K562 (cell line): Measurements from ENCODE around the gene TMC2. TPM values are rescaled to one million over a fixed set of nuclear protein-coding genes. Genes with fewer than 3 reads are reported as not detected.
A peak's percentile ranks its signal among the peaks of the same experiment; 100 is the strongest.

Experiments used
- CBX1 ChIP-seq: sonication (generic); IDR thresholded peaks from 2 replicates; pipeline ENCODE4 v1.6.1; 2016; ENCODE audit warnings: antibody characterized with exemption, low read depth, mild to moderate bottlenecking
- CBX2 ChIP-seq: fragments of 200-600 bp; sonication (generic); IDR thresholded peaks from one replicate; pipeline ENCODE4 v1.6.1; 2012; ENCODE audit warnings: mild to moderate bottlenecking, low read length, inconsistent platforms; ENCODE audit not compliant: insufficient read depth, poor library complexity, severe bottlenecking
- CHCHD3 ChIP-seq: fragments of 250-450 bp; sonication (Bioruptor Pico); IDR thresholded peaks from 2 replicates; pipeline ENCODE4 v2.1.2; 2022; ENCODE audit warnings: mild to moderate bottlenecking
- FOSL1 ChIP-seq: fragments of 200-800 bp; sonication (Bioruptor generic); conservative IDR thresholded peaks from 2 replicates; pipeline ENCODE4 v1.6.1; 2016; ENCODE audit warnings: missing genetic modification characterization, missing compliant biosample characterization
- FOXJ2 ChIP-seq: fragments of 200-800 bp; sonication (Bioruptor generic); IDR thresholded peaks from 2 replicates; pipeline ENCODE4 v1.6.1; 2016; ENCODE audit warnings: missing genetic modification characterization, missing compliant biosample characterization
- GABPB1 ChIP-seq: sonication (generic); formaldehyde crosslinking; IDR thresholded peaks from 2 replicates; pipeline ENCODE4 v1.8.0; 2022; ENCODE audit warnings: mild to moderate bottlenecking, missing genetic modification reagents
- GTF2E2 ChIP-seq: fragments of 200-800 bp; sonication (Bioruptor generic); IDR thresholded peaks from 2 replicates; pipeline ENCODE4 v1.6.1; 2016; ENCODE audit warnings: missing genetic modification characterization, missing compliant biosample characterization
- HCFC1 ChIP-seq: IDR thresholded peaks from 2 replicates; pipeline ENCODE4 v1.6.1; 2012; ENCODE audit warnings: low read depth, low read length, improper control_type of control experiment
- KDM1A ChIP-seq, 2 experiments: fragments of 450-650 bp; IDR thresholded peaks; 2 replicates each; pipeline ENCODE4 v1.6.1; 2016; ENCODE audit warnings: mild to moderate bottlenecking in 2 of 2
- KLF10 ChIP-seq: fragments of 250-450 bp; sonication (Bioruptor Pico); IDR thresholded peaks from 2 replicates; pipeline ENCODE4 v1.6.1; 2021; ENCODE audit warnings: matching md5 sums
- PRPF4 ChIP-seq: fragments of 200-400 bp; formaldehyde crosslinking; IDR thresholded peaks from one replicate; pipeline ENCODE4 v1.6.1; 2017; ENCODE audit warnings: low read length, low read depth, mild to moderate bottlenecking; ENCODE audit not compliant: insufficient read depth, poor library complexity, severe bottlenecking
- RNF2 ChIP-seq: sonication (generic); IDR thresholded peaks from 2 replicates; pipeline ENCODE4 v1.6.1; 2016
- STAT5B ChIP-seq: fragments of 250-450 bp; sonication (Bioruptor Pico); IDR thresholded peaks from 2 replicates; pipeline ENCODE4 v1.8.0; 2021; ENCODE audit warnings: mild to moderate bottlenecking, inconsistent platforms
- TAF7 ChIP-seq: fragments of 450-650 bp; IDR thresholded peaks from 2 replicates; pipeline ENCODE4 v1.6.1; 2016; ENCODE audit warnings: missing genetic modification characterization, missing compliant biosample characterization
- TCFL5 ChIP-seq: fragments of 250-450 bp; sonication (Bioruptor Pico); conservative IDR thresholded peaks from 2 replicates; pipeline ENCODE4 v1.6.1; 2021; ENCODE audit warnings: mild to moderate bottlenecking, moderate library complexity, matching md5 sums
- ZBTB17 ChIP-seq: fragments of 450-650 bp; formaldehyde crosslinking; IDR thresholded peaks from 2 replicates; pipeline ENCODE4 v1.4.0; 2020; ENCODE audit warnings: mild to moderate bottlenecking
- polyA plus RNA-seq, 8 experiments: library from polyadenylated mRNA; depleted of rRNA in 4 of 8; stranded (reverse) in 5 of 8; unstranded in 3 of 8; fragments of >200 nt; fragmentation: Nextera tagmentation in 2 of 8; fragmentation: Illumina TruSeq in 1 of 8; extraction: Ambion mirVana in 2 of 8; extraction: Trizol in 1 of 8; gene quantifications; 2 replicates each; pipeline versions ENCODE4 v1.2.1 to v1.2.3, GENCODE V29; 2011 to 2014; ENCODE audit warnings: inconsistent platforms in 1 of 8, missing spikeins in 1 of 8
- total RNA-seq, 7 experiments: library from RNA; depleted of rRNA in 6 of 7; stranded (reverse); fragments of >200 nt in 6 of 7; fragmentation: Illumina TruSeq in 2 of 7; extraction: Trizol in 2 of 7; gene quantifications; 2 replicates each; pipeline versions ENCODE4 v1.2.1 to v1.2.3, GENCODE V29; 2011 to 2021; ENCODE audit warnings: low replicate concordance in 1 of 7
- TF ChIP-seq, protein P1 (sequence below): fragments of 450-650 bp; IDR thresholded peaks from 2 replicates; pipeline ENCODE4 v1.7.0; 2016; ENCODE audit warnings: borderline replicate concordance
- TF ChIP-seq, protein P2 (sequence below): sonication (generic); formaldehyde crosslinking; IDR thresholded peaks from 2 replicates; pipeline ENCODE4 v1.8.1; 2023; ENCODE audit warnings: mild to moderate bottlenecking, missing genetic modification reagents
- TF ChIP-seq, protein P3 (sequence below): fragments of 250-450 bp; sonication (Bioruptor Pico); IDR thresholded peaks from 2 replicates; pipeline ENCODE4 v1.5.0; 2021; ENCODE audit warnings: mild to moderate bottlenecking, borderline replicate concordance
- TF ChIP-seq, protein P4 (sequence below): fragments of 250-450 bp; sonication (Bioruptor Pico); IDR thresholded peaks from 2 replicates; pipeline ENCODE4 v1.6.1; 2021; ENCODE audit warnings: mild to moderate bottlenecking
- TF ChIP-seq, protein P5 (sequence below): sonication (generic); formaldehyde crosslinking; IDR thresholded peaks from 2 replicates; pipeline ENCODE4 v1.9.0; 2022; ENCODE audit warnings: mild to moderate bottlenecking, missing genetic modification reagents

Gene TMC2
- total and polyA plus RNA-seq, 9 of the 15 experiments (the other 6 are each of a cell fraction or from before 2014, with no cell fraction given), result not detected

DNA sequence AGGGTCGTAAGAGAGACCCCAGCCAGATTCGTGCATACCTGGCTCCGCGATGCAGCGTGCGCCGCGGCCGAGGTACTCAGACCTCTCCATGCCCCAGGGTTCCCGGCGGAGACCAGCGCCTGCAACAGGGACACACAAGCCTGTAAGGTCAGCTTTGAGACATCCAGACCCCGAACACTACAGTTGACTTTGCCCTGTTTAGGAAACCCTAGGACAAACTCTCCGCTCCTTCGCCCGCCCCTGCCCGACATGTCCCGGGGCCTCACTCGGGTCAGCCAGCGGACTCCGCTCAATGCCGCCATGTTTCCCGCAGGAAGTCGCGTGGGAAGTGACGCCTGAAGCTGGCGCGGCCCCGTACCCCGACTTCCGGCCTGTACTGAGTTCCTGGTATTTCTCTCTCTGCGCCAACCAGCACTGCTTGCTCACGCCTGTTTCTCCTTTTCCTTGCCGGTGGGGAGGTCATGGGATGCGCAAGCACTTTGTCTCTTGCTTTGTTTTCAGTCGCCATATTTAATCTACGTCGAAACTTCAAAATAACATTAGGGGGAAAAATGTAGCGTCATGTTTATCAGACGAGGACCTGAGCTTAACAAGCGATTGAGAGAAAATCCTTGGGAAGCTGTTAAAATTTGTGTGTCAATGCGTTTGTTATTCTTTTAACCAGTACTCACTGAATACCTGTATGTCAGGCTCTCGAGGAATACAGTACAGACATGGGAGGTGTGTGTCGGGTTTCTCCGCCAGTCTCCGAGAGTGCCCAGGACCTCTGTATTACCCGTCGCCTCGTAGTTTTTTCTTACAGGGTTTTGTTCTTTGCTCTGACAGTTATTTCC is 127.7 kb downstream of the TMC2 start, which contains the start of gene IDH3B (continued):
- TF ChIP-seq FOXJ2 (tag) (no peak), PRPF4 (no peak), RNF2 (peak; percentile 69), HCFC1 (peak; percentile 88), KLF10 (CRISPR knock-in tag) (no peak), ZBTB17 (CRISPR knock-in tag) (no peak), GTF2E2 (tag) (0 out of 2 replicates have a peak, but pooled peaks have one; percentile 54), KDM1A (IDR thresholded peaks at IDR 0.05) (no peak), CBX2 (no peak), GABPB1 (CRISPR knock-in tag) (peak; percentile 97), TCFL5 (CRISPR knock-in tag) (no peak), CHCHD3 (CRISPR knock-in tag) (no peak), STAT5B (no peak), TAF7 (peak; percentile 74), FOSL1 (tag) (no peak), CBX1 (no peak)
- TF ChIP-seq, protein P1, sequence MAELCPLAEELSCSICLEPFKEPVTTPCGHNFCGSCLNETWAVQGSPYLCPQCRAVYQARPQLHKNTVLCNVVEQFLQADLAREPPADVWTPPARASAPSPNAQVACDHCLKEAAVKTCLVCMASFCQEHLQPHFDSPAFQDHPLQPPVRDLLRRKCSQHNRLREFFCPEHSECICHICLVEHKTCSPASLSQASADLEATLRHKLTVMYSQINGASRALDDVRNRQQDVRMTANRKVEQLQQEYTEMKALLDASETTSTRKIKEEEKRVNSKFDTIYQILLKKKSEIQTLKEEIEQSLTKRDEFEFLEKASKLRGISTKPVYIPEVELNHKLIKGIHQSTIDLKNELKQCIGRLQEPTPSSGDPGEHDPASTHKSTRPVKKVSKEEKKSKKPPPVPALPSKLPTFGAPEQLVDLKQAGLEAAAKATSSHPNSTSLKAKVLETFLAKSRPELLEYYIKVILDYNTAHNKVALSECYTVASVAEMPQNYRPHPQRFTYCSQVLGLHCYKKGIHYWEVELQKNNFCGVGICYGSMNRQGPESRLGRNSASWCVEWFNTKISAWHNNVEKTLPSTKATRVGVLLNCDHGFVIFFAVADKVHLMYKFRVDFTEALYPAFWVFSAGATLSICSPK, result no peak
- TF ChIP-seq, protein P2, sequence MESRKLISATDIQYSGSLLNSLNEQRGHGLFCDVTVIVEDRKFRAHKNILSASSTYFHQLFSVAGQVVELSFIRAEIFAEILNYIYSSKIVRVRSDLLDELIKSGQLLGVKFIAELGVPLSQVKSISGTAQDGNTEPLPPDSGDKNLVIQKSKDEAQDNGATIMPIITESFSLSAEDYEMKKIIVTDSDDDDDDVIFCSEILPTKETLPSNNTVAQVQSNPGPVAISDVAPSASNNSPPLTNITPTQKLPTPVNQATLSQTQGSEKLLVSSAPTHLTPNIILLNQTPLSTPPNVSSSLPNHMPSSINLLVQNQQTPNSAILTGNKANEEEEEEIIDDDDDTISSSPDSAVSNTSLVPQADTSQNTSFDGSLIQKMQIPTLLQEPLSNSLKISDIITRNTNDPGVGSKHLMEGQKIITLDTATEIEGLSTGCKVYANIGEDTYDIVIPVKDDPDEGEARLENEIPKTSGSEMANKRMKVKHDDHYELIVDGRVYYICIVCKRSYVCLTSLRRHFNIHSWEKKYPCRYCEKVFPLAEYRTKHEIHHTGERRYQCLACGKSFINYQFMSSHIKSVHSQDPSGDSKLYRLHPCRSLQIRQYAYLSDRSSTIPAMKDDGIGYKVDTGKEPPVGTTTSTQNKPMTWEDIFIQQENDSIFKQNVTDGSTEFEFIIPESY (CRISPR knock-in tag), result peak; percentile 45; the same call in 1 of the 2 replicates
- TF ChIP-seq, protein P3, sequence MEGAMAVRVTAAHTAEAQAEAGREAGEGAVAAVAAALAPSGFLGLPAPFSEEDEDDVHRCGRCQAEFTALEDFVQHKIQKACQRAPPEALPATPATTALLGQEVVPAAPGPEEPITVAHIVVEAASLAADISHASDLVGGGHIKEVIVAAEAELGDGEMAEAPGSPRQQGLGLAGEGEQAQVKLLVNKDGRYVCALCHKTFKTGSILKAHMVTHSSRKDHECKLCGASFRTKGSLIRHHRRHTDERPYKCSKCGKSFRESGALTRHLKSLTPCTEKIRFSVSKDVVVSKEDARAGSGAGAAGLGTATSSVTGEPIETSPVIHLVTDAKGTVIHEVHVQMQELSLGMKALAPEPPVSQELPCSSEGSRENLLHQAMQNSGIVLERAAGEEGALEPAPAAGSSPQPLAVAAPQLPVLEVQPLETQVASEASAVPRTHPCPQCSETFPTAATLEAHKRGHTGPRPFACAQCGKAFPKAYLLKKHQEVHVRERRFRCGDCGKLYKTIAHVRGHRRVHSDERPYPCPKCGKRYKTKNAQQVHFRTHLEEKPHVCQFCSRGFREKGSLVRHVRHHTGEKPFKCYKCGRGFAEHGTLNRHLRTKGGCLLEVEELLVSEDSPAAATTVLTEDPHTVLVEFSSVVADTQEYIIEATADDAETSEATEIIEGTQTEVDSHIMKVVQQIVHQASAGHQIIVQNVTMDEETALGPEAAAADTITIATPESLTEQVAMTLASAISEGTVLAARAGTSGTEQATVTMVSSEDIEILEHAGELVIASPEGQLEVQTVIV (CRISPR knock-in tag), result no peak
- TF ChIP-seq, protein P4, sequence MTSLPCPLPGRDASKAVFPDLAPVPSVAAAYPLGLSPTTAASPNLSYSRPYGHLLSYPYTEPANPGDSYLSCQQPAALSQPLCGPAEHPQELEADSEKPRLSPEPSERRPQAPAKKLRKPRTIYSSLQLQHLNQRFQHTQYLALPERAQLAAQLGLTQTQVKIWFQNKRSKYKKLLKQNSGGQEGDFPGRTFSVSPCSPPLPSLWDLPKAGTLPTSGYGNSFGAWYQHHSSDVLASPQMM (CRISPR knock-in tag), result no peak
- TF ChIP-seq, protein P5, sequence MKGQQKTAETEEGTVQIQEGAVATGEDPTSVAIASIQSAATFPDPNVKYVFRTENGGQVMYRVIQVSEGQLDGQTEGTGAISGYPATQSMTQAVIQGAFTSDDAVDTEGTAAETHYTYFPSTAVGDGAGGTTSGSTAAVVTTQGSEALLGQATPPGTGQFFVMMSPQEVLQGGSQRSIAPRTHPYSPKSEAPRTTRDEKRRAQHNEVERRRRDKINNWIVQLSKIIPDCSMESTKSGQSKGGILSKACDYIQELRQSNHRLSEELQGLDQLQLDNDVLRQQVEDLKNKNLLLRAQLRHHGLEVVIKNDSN (CRISPR knock-in tag), result peak; percentile 30; the same call in 1 of the 2 replicates
